Measurements from ENCODE around the gene OR1F1. TPM values are rescaled to one million over a fixed set of nuclear protein-coding genes. Genes with fewer than 3 reads are reported as not detected.

Gene OR1F1
- total RNA-seq, 1 donor from 2014 or later, result 0.32 TPM

GRCh38 chr16:3161235-3162018 lies 26.6 kb upstream of the OR1F1 start:
- Histone ChIP-seq H2AFZ (ENCODE audit: low read depth, low read length) (no peak overlapping the region), H3K27ac (ENCODE audit: low read depth, low read length) (no peak overlapping the region), H3K4me2 (ENCODE audit: low read length) (no peak overlapping the region), H3K9me3 (ENCODE audit: insufficient read depth, low read depth, low read length) (no peaks in the 10 kb centered on the region), H3K27me3 (ENCODE audit: insufficient read depth, low read length) (no peaks in the 10 kb centered on the region), H3K4me3 (ENCODE audit: insufficient read depth, low read depth, low read length) (no peak overlapping the region), H3K79me2 (ENCODE audit: insufficient read depth, low read length) (no peaks in the 10 kb centered on the region), H3K36me3 (ENCODE audit: insufficient read depth, low read length) (no peaks in the 10 kb centered on the region), H3K4me1 (ENCODE audit: insufficient read depth, low read length) (peaks cover 12% of the 10 kb centered on the region), H3K9ac (ENCODE audit: low read length) (no peak overlapping the region), H4K20me1 (ENCODE audit: insufficient read depth, low read length) (no peaks in the 10 kb centered on the region)
- Mint-ChIP-seq H3K4me3 (ENCODE audit: unreplicated experiment) (no peak overlapping the region), H3K27me3 (ENCODE audit: low read depth, unreplicated experiment) (peaks cover 5% of the 10 kb centered on the region), H3K9me3 (ENCODE audit: unreplicated experiment) (peaks cover 3% of the 10 kb centered on the region), H3K27ac (ENCODE audit: unreplicated experiment) (no peak overlapping the region), H3K4me1 (ENCODE audit: low read depth, unreplicated experiment) (no peaks in the 10 kb centered on the region), H3K36me3 (ENCODE audit: low read depth, unreplicated experiment) (no peaks in the 10 kb centered on the region)
- FAIRE-seq (no peak), DNase-seq (ENCODE audit: low read depth) (no peak)
- no peak for TF ChIP-seq CTCF (IDR thresholded peaks at IDR 0.05; ENCODE audit: insufficient read depth, low read depth, low read length)
- no peak for TF ChIP-seq EZH2 (IDR thresholded peaks at IDR 0.05; ENCODE audit: insufficient read depth, low read length)

- H3K4me1 Mint-ChIP-seq (ENCODE audit: low read depth, unreplicated experiment), result no peaks in the 10 kb centered on the region
- no peak overlapping the region for H2AFZ ChIP-seq (ENCODE audit: low read depth, low read length)
- peaks cover 13% of the 10 kb centered on the region for H3K27me3 ChIP-seq (ENCODE audit: insufficient read depth, low read length)
- H3K27ac ChIP-seq (ENCODE audit: low read depth, low read length), result no peak overlapping the region
- no peak overlapping the region for H3K9ac ChIP-seq (ENCODE audit: low read length)
- H3K4me1 ChIP-seq (ENCODE audit: insufficient read depth, low read length), result peaks cover 4% of the 10 kb centered on the region
- no peak overlapping the region for H3K4me3 Mint-ChIP-seq (ENCODE audit: unreplicated experiment)
- H3K4me3 ChIP-seq (ENCODE audit: insufficient read depth, low read depth, low read length), result no peak overlapping the region
- peaks cover 3% of the 10 kb centered on the region for H3K9me3 Mint-ChIP-seq (ENCODE audit: unreplicated experiment)
- H3K4me2 ChIP-seq (ENCODE audit: low read length), result no peak overlapping the region
- peaks cover 19% of the 10 kb centered on the region for H3K27me3 Mint-ChIP-seq (ENCODE audit: low read depth, unreplicated experiment)
- H3K27ac Mint-ChIP-seq (ENCODE audit: unreplicated experiment), result no peak overlapping the region
- no peak for TF ChIP-seq CTCF (IDR thresholded peaks at IDR 0.05; ENCODE audit: insufficient read depth, low read depth, low read length)
- TF ChIP-seq EZH2 (IDR thresholded peaks at IDR 0.05; ENCODE audit: insufficient read depth, low read length), result no peak
- H3K79me2 ChIP-seq (ENCODE audit: insufficient read depth, low read length), result no peaks in the 10 kb centered on the region
- no peaks in the 10 kb centered on the region for H4K20me1 ChIP-seq (ENCODE audit: insufficient read depth, low read length)
- no peak for DNase-seq (ENCODE audit: low read depth)
- FAIRE-seq, result no peak
- no peaks in the 10 kb centered on the region for H3K36me3 ChIP-seq (ENCODE audit: insufficient read depth, low read length)
- H3K36me3 Mint-ChIP-seq (ENCODE audit: low read depth, unreplicated experiment), result no peaks in the 10 kb centered on the region
- H3K9me3 ChIP-seq (ENCODE audit: insufficient read depth, low read depth, low read length), result no peaks in the 10 kb centered on the region
Observed at GRCh38 chr16:3164121-3164991, 23.6 kb upstream of the OR1F1 start.

Data from astrocyte (in vitro differentiated cells and primary cell).